Stimulated activated CD8-positive, alpha-beta memory T cell treated with anti-CD3 and anti-CD28 coated beads, Interleukin-15, amount 100 ng/mL, for 24 hours (primary cell): ENCODE data around the gene LAD1.

Experiments
- DNase-seq: peaks from one replicate; pipeline ENCODE4 v3.0.0-alpha.2; 2020; ENCODE audit warnings: low read depth

Gene LAD1

DNA sequence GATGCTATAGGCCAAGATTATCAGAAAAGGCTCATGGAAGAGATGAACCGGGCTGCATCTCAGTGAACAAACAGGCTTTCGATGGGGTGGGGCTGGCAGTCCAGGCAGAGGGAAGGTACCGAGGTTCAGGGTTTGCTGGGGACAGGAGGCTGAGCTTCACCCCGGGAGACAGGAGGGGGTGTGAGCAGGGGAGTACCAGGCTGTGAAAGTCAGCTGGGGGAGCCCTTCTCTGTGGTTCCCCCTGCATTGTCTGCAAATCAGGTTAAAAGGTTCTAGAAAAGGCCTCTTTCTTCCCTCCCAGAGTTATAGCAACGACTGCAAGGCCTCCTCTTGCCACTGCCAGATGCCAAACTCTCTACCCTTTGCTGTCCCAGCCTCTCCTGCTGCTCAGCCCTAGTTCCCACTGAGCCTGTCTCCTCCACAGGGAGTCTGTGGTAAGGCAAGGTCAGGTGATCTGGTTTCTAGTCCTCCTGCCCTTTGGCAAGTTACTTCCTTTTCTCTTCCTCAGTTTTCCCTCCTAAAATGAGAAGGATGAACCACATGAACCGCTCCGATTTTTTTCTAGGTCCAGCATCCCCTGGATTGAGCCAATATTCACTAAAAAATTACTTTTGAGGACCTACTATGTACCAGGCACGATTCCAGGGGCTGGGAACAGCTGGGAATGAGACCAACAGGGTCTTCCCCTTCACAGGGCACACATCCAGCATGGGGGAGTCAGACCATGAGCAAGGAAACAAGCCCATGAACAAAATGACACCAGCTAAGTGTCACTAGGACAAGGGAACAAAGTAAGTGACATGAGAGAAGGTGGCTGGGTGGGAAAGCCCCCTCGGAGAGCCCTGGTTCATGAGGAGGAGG lies 7.2 kb downstream of the LAD1 start:
- no peak for DNase-seq

DNA sequence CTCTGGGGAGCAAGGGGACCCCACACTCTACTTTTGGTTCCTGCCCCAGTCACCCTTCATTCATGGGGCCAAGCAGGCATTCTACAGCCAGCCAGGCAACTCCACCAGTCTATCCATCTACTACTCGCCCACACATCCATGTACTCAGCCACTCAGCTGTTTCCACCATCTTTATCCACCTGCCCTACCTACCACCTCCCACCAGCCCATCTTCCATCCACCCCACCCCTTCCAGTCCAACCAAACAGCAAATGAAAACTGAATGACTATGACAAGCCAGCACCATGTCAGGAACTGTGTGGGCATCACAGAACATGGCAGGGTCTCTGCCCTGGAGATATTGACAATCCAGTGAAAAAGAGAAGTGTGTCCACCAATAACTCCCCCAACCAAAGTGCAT lies 7.9 kb downstream of the LAD1 start:
- DNase-seq = no peak

DNA sequence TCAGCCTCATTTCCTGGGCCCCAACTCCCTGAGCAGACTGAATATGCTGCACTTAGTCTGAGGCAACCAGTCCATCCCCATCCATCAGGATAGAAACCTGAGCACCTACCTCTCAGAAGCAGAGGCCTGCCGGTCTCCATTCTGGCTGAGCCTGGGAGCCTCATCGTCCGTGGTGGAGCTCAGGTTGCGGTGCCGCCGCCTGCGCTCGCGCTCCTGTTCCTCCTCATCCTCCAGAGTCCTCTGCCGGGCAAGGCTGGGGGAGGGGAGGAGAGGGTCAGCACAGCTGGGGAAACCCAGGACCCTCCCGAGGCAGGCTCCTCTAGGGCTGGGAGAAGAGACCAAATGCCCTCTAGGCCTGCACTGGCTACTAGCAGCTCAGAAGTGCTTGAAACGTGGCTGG lies 10.1 kb downstream of the LAD1 start:
- DNase-seq = no peak

DNA sequence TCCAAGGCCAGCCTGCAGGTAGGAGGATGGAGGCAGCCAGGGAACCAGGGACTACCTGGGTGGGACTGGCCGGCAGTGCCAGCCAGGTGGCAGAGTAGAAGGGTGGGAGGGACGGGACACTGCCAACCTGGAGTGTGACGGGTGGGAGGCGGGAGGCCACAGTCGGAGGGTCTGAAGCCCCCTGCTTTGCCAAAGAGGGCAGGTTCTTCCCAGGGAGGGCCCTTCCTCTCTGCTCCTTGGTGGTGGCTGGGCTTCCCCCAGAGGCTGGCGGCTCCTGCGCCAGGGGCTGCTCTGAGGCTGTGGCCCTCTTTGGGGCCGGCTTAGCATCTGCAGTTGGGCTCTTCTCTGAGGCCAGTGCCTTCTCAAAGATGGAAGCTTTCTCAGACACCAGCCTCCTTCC lies 12.9 kb downstream of the LAD1 start:
- no peak for DNase-seq

DNA sequence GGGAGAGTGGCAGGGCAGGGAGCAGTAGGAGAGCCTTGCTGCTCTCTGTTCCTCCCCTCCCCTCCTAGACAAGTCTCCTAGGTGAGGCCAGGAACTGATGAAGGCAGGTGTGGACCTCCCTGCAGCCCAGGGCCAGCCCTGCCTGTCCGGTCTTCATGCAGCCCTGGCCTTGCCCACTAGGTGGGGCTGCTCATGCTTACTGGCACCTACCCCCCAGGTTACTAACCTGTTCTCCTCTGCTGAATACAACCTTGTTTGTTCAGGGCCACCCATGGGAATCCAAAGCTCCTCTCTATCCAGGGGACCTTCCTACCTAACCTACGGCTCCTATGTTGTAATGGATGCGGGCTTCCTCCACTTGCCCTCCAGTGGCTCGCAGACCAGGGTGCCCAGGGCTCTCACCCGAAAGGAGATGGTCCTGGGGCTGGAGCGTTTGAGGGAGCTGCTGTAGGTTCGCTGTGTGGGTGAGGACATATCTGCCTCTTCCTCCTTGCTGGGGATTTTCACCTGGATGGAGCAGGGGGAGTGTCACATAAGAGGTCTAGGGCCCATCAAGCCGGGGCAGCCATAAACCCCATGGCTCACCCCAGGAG lies 13.7 kb downstream of the LAD1 start:
- no peak for DNase-seq

DNA sequence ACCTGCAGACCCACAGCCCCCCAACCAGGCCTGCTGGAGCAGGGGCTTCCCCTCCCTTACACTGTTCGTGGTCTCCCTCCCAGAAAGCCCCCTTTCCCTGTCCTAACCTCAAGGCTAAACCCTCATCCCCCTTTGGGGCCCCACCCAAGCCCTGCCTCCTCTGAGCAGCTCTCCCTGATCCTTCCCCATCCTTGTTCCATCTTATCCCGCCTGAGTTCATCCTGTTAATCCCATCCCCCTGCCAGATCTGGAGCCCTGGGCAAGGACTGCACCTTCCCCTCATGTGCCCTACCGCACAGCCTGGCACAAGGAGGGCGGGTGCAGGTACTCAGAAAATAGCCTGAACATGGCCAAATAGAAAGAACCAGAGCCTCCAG lies 14.7 kb downstream of the LAD1 start:
- DNase-seq = no peak

DNA sequence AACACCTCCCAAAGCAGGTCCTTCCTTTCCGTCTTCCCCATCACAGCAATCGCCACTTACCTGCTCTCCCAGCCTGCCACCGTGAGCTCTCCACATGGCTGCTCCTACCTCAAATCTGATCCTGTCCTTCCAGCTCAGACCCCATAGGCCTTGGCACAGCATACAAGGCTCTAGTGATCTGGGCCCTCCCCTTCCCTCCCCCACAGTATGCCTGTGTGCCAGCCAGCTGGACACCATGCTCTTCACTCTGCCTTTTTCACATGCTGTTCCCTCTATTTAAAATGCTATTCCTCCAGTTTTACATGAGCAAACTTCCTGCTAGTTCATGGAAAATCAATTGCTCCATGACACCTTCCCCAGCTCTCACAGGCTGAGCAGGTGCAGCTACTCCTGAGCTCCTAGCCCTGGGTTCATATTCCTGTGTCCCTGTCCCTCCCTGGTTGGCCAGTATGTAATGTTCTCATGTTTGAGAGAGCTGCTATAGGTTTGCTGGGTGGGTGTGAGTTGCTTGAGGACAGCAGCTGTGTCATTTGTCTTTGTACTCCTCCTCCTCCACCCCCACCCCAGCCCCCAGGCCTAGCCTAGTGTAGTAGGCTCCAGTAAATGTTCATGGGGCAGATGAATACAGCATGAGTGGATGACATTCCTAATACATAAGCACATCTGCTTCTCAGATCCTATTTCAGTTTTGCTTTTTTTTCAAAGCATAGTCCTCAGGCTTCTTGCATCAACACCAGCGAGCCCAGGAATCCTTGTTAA lies 15.3 kb downstream of the LAD1 start:
- no peak for DNase-seq

DNA sequence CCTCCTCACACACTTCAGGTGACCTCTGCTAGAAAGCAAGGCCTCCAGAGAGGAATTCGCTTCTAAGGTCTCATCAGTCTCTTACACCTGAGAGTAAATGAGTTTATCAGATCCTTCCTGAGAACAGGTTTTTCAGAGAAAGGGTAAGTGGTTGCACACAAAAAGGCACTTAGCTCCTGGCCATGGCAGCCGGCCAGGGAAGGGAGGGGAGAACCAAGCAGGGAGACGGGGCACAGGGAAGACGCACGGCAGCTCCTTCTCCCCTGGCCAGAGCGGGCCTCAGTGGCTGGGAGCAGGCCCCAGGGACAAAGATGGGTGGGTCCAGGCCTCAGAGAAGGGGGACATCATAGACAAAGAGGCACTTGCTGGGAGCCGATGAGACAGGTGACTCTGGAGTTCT lies 18.0 kb downstream of the LAD1 start:
- no peak for DNase-seq

DNA sequence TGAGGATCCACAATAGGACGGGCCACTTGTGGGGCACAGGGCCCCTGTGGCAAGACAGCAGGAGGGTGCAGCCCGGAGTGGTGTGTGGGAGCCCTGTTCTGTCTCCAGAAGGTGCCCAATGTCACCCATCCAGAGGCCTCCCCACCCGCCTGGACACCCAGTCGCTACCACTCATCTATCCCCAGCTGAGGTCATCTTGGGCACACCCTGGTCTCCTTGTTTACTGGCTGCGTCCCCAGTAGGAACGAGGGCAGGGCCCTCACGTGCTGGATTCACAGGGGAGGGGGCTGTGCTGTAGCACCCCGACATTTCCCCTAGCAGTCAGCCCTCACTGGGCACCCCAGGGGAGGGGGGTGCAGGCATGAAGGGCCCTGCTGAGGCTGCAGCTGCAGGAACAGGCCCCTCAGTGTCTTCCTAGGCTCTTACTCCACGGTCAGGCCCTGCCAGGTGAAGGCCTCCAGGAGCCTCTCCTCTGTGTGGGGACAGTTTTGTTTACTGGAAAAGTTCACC lies 19.3 kb downstream of the LAD1 start:
- DNase-seq = no peak

DNA sequence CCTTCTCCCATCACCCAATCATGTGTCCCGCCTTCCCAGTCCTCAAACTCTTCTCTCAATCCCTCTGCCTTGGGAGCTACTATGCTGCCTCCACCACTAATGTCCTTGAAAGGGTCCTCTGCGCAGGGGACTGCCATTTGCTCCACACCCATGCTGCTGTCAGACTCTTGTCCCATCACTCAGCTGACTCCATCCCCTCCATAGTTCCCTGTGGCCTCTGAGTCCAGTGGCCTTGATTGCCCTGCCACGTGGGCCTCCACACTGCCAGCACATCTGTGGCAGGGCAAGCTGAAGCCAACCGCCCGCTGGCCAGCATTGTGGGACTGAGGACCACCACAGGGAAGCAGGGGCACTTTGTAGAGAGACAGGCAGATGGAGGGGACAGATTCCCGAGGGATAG lies 20.3 kb downstream of the LAD1 start:
- no peak for DNase-seq

DNA sequence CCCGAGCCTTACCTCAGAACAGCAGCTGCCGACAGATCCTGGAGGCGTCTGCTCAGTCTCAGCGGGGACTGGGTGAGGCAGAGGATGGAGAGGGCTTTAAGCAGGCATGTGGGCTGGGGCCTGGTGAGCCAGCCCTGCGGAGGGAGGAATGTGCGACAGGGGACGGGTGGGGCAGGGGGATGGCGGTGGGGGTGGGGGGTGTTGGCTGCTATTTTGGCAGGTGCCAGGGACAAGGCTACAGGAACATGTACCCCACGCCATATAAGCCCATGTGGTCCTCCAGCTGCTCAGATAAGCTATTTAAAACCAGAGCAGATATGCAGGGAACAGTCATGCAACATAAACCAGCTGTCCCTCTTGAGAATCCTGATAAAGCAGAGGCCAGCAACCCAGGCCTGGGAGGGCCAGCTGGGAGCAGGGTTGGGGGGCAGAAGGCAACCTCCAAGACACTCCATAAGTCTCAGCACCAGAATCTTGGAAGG lies 21.5 kb downstream of the LAD1 start, which contains the start of gene TNNT2:
Gene TNNT2, minus strand, starts transcription at position 70 of the 482 bp plus-strand sequence. CDS start 4,426 bp downstream, outside the sequence.
- DNase-seq = no peak

DNA sequence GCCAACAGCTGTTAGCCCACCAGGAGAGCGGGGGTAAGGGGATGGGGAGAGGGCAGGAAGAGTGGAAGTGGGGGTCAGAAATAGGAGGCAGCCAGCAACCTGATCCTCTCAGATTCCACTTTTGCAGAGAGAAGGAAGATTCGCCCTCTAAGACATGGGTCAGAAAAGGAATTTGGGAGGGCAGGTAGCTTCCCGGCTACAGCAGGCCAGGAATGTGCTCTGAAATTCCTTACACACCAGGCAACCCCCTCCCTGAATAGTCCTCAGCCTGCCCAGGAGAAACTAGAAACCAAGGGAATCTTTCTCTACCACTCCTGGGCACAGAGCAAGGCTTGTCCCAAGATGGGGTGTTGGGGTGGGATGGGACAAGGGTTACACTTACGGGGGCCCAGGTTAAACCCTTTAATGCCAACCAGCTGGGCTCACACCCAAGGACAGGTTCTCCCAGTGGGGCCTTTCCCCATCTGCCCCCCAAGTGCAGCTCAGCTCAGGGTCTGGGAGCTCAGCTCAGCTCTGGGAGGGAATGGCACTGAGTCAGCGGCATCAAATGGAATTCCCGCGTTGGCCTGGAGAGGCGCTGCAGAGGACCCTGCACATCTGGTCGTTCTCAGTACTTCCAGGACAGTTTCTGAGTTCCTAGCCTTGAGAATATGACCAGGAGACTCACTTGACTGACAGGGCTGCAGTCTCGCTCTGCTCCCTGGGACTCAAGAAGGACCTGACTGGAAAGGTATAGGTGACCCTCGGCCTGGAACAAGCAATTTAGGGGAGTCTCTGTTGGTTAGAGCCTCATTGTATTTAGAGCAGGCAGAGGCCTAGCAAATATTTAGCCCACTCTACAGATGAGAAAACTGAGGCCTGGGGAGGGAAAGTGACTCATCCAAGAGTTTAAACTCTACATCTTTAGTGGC lies 22.4 kb downstream of the LAD1 start:
- no peak for DNase-seq

DNA sequence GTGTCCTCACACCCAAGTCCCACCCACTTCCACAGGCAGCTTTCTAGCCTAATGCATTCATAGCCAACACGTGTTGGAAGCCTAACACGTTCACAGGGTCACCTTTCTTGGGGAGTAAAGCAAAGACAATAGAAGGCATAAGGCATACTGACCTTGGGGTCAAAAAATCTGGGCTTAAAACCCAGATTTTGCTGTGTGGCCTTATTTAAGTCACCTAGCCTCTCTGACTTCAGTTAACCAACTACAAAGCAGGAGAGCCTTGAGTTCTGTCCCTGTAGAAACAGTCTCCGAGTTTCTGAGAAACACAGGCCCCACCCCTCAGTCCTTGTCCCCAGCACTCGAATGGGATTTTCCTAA lies 23.0 kb downstream of the LAD1 start:
- no peak for DNase-seq

DNA sequence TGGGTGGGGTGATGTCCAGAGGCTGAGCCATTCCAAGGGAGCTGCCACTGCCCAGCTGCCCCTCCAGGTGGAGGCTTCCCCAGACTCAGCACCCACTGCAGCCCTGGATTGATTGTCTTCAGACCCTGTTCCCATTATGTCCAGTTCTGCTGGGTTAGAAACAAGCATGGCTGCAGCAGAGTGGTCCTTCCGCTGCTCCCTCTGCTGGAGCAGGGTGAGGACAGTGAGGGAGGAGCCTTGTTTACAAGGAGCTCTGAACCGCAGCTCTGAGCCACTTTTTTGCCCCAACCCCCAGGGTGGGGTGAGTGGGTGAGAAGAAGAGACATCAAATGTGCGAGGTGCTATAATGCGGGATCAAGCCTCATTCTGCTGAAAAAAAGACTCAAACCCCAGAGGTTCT lies 24.0 kb downstream of the LAD1 start:
- no peak for DNase-seq

DNA sequence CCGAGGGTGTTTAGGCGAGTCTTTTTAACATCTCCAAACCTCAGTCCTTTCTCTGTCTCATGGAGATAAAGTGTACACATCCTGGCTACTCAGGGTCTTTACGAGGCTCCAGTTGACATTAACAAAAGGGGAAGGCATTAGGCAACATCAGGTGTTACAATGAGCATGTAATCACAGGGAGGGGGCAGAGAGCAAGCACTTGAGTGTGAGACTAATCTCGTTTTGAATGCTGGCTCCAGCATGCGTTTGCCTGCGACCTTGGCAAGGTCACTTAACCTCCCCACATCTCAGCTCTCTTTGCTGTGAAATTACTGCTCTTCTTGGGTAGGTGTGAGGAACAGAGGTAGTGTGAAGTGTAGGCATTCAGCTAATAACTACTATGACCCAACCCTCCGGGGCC lies 24.8 kb downstream of the LAD1 start:
- DNase-seq = no peak

DNA sequence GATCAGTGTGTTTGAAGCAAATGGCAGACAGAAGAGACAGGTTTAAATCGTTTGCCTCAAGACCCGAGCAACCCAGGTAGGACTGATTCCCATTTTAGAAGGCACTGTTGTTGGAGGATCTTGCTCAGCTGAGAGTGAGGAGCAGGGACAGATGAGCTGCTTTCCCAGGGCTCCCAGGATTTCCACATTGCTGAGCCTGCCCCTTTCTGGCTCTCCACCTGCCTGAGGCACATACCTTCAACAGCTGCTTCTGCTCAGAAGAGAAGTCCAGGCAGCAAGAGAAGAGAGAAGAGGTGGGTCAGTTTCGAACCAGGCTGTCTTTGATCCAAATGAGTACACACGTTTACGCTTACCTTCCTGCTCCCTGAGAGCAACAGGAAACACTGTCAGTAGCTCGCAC lies 27.3 kb downstream of the LAD1 start:
- no peak for DNase-seq

DNA sequence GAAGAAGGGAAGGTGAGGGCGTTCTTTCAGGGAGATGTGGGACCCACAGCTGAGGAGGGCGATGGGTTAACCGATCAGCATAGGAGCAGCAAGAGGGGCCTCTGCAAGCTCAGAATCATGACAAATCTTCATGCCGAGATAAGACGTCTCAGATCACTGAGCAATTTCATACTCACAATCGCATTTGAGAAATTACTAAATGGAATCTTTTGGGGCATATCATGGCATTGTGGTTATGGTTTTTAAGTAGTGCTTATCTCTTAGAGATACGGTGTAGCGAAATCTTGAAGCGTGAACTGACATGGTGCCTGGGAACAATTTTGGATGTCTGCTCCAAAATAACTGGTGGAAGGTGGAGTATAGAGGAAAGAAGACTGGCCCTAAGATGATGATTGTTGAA lies 27.8 kb downstream of the LAD1 start:
- DNase-seq = no peak

DNA sequence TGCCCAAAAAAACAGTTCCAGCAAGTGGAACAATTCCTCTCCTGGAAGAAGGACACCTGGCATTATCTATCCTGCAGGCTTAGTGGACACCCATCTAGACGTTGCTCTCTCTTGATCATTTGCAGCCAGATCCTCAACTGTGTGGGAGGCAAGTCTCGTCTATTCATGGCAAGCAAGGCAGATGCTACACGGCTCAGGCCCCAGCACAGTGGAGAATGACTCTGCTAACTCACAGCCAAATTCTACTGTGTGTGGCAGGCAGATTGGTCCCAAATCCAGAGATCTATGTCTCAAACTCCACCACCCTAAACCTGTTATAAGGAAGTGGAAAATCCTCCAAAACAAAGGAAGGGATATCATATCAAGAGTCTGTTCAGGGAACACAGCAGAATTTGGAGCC lies 28.6 kb downstream of the LAD1 start:
- DNase-seq = no peak

DNA sequence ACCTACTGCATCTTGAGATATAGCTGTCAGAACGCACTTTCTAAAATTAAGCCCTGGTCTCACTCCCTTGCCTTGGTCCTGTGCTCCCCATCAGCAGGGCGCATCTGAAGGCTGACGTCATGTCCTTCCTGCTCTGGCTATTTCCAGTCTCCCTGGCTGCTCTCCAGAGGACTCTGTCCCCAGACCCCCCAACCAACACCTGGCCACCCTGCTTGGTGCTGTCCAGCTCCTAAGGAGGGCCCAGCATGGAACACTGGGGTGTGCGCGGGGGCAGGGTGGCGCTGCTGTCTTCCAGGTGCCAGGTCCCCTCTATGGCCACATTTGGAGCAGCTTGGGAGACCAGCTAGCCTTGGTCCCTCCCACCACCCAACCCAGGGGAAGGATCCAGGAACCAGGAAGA lies 29.9 kb downstream of the LAD1 start:
- no peak for DNase-seq

DNA sequence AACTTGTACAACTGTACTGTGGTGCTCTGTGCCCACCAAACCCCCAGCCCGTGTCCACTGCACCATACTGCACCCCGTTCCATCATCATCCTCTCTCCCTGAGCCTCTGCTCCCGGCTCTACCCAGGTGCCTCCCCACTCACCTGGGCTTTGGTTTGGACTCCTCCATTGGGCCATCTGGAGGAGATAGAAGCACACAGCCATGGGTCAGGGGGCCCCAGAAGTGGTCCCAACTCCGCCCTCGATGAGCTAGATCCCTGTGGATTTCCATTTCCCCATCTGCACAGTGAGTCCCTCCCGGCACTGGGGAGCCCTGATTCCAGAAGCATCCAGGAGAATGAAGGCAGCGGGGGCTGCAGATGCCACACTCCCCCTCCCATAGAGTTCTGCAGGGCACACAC lies 32.4 kb downstream of the LAD1 start:
- DNase-seq = no peak

DNA sequence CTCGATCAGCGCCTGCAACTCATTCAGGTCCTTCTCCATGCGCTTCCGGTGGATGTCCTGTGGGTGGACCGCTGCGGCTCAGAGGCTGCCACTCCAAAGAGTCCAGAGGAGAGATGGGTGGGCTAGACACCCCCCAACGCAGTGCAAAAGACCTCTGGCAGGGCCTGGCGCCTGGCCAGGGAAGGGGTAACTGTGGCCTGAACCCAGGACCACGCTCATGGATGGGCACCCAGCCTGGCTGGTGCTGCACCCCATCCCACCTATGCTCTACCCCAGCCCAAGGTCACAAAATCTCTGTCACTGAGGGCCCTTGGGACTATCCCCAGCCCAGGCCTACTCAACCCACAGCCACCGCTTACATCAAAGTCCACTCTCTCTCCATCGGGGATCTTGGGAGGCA lies 33.9 kb downstream of the LAD1 start:
- no peak for DNase-seq

DNA sequence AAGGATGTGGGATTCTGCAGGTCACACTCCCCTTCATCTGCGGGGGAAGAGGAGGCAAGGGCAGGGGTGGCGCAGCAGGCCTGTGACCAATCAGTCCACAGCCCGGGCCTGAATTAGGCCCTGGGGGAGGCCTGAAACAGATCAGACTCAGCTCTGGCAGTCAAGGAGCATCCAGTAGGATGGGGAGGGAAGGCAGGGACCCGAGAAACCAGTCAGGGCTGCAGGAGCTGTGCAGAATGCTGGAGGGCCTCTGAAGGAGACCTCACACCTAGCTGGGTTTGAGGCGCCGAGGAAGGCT lies 34.4 kb downstream of the LAD1 start:
- DNase-seq = no peak
